AG04450 (cell line): Measurements from ENCODE around the gene UBAC1. TPM values are rescaled to one million over a fixed set of nuclear protein-coding genes. Genes with fewer than 3 reads are reported as not detected.
"Not testable (repeated sequence)": the region's sequence is repeated elsewhere in the genome, so short reads cannot be mapped to it uniquely, and the experiment has no call there.

Experiments
- CTCF ChIA-PET: fragments of 300-600, 350-600 bp; formaldehyde crosslinking; extraction: SDS; loops from one replicate; lab custom pipeline; 2022; ENCODE audit warnings: antibody characterized with exemption, inconsistent platforms; lab: Charles Lee
- POLR2A ChIA-PET: fragments of 350-600 bp; formaldehyde crosslinking; extraction: SDS; loops from one replicate; lab custom pipeline; 2021; ENCODE audit warnings: antibody characterized with exemption, inconsistent platforms; lab: Yijun Ruan, JAX
- DNase-seq: peaks from one replicate; pipeline ENCODE4 v3.0.0-alpha.2; 2011; ENCODE audit warnings: low read depth, low spot score
- H3K27ac ChIP-seq: one replicate; pipeline ENCODE4 v1.5.1; 2012; ENCODE audit warnings: low read depth, low read length, control low read depth
- H3K27me3 ChIP-seq: one replicate; pipeline ENCODE4 v1.6.0; 2012; ENCODE audit warnings: low read length; ENCODE audit not compliant: control insufficient read depth, insufficient read depth
- H3K4me3 ChIP-seq: 2 replicates; pipeline ENCODE4 v1.5.1; 2011; ENCODE audit warnings: mild to moderate bottlenecking, low read depth, low read length, control low read depth
- H3K9me3 ChIP-seq: 2 replicates; pipeline ENCODE4 v1.5.1; 2012; ENCODE audit warnings: low read length; ENCODE audit not compliant: control insufficient read depth, insufficient read depth
- CTCF ChIP-seq: IDR thresholded peaks from 2 replicates; pipeline ENCODE4 v1.5.1; 2011; ENCODE audit warnings: low read depth, low read length, control low read depth, inconsistent platforms
- polyA plus RNA-seq: library from polyadenylated mRNA; depleted of rRNA; stranded (reverse); fragments of >200 nt; gene quantifications from 2 replicates; pipeline ENCODE4 v1.2.3, GENCODE V29; 2011

The UBAC1 gene
- polyA plus RNA-seq, 1 experiment = 35.8 TPM

- peaks cover 23% of the 10 kb centered on the region for H3K27me3 ChIP-seq
- H3K27ac ChIP-seq = no peak overlapping the region
- H3K9me3 ChIP-seq = peaks cover 2% of the 10 kb centered on the region; the same call in 1 of the 2 replicates
- POLR2A ChIA-PET = interaction anchor here (1.0 to 1.3 kb wide), 2 partner anchors 152 to 154 kb away, joined by 4 read pairs; no protein-coding TSS in a partner anchor
- CTCF ChIA-PET = interaction anchor here (0.5 to 2.8 kb wide), 12 partner anchors 18 to 366 kb away, joined by 3 to 58 read pairs (median 4); no protein-coding TSS in a partner anchor
- H3K4me3 ChIP-seq = no peak overlapping the region
- no peak for TF ChIP-seq CTCF
- DNase-seq = no peak
These were observed 6.9 kb upstream of the UBAC1 start for GRCh38 chr9:135968083-135968476.

DNA sequence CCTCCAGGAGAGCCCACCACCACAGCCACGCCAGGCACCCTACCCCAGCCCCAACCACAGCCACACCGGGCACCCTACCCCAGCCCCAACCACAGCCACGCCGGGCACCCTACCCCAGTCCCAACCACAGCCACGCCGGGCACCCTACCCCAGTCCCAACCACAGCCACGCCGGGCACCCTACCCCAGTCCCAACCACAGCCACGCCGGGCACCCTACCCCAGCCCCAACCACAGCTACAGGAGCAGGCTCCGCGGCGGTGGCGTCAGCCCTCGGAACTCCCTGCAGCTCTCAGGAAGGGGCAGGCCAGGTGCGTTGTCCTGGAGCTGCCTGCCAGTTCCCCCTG is 5.7 kb upstream of the UBAC1 start:
- not testable (repeated sequence) for DNase-seq, H3K9me3 ChIP-seq, H3K27ac ChIP-seq, H3K4me3 ChIP-seq
- H3K27me3 ChIP-seq = peaks cover 25% of the 10 kb centered on the region
- ChIA-PET POLR2A (interaction anchor here (0.8 to 1.0 kb wide), 2 partner anchors 133 to 155 kb away, joined by 3 to 4 read pairs; no protein-coding TSS in a partner anchor), CTCF (interaction anchor here (0.6 to 2.8 kb wide), 13 partner anchors 9 to 238 kb away, joined by 3 to 58 read pairs (median 4); partner anchors contain the start of gene LHX3)

DNA sequence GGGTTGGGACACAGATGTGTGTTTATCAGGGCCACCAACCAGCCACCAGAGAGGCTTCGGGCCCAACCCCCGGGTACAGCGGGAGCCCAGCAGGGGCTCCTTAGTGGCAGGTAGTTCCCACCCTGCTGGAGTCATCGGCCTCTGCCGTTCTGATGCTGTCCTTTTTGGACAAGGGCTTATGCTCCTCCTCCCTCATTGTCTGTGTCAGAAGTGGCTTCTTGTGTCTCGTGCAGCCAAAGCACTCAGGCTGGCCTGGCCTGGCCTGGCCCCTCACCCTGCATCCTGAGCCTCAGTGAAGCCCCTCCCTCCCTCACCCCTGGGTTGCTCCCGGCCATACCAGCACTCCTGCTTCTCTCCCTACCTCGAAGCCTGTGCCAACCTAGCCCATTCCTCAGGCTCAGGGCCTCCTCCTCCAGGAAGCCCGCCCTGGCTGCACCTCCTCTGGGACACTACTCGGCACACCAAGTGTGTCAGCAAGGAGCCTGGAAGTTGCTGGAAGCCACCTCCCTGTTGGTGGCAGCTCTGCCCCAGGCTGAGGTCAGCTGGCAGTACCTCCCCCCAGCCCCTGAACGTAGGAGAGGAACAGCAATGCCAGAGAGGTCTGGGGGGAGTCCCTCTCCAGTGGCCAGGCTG is 4.1 kb upstream of the UBAC1 start:
- no peaks in the 10 kb centered on the region; the same call in 1 of the 2 replicates for H3K9me3 ChIP-seq
- no peak overlapping the region for H3K4me3 ChIP-seq
- no peak for DNase-seq
- POLR2A ChIA-PET = no interaction called here
- TF ChIP-seq CTCF = no peak
- CTCF ChIA-PET = no interaction called here
- H3K27me3 ChIP-seq = peaks cover 13% of the 10 kb centered on the region
- no peak overlapping the region for H3K27ac ChIP-seq

- TF ChIP-seq CTCF = no peak
These were observed 2.8 kb upstream of the UBAC1 start for GRCh38 chr9:135963938-135964337.

GRCh38 chr9:135963338-135963737 is 2.2 kb upstream of the UBAC1 start:
- CTCF ChIA-PET = interaction anchor here (2.0 kb wide), 1 partner anchor 159 kb away, joined by 6 read pairs; no protein-coding TSS in a partner anchor
- Histone ChIP-seq H3K27me3 (peaks cover 11% of the 10 kb centered on the region), H3K4me3 (no peak overlapping the region), H3K27ac (no peak overlapping the region), H3K9me3 (no peaks in the 10 kb centered on the region; the same call in 1 of the 2 replicates)
- POLR2A ChIA-PET = no interaction called here
- TF ChIP-seq CTCF = no peak
- no peak for DNase-seq

More at GRCh38 chr9:135963938-135964337, 2.8 kb upstream of the UBAC1 start:
- no peaks in the 10 kb centered on the region; the same call in 1 of the 2 replicates for H3K9me3 ChIP-seq
- POLR2A ChIA-PET = no interaction called here
- no peak overlapping the region for H3K27ac ChIP-seq
- H3K4me3 ChIP-seq = no peak overlapping the region
- CTCF ChIA-PET = interaction anchor here (2.0 kb wide), 1 partner anchor 158 kb away, joined by 6 read pairs; no protein-coding TSS in a partner anchor
- peaks cover 11% of the 10 kb centered on the region for H3K27me3 ChIP-seq
- no peak for DNase-seq
